HG03442 (cell line): Measurements from ENCODE around the gene MED13L.
A peak's percentile ranks its signal among the peaks of the same experiment; 100 is the strongest.

Experiments used
- ATAC-seq: cut with Tn5 transposase; IDR thresholded peaks from one replicate; pipeline ENCODE4 v1.9.1; 2021; ENCODE audit warnings: mild to moderate bottlenecking, moderate library complexity; ENCODE audit not compliant: unreplicated experiment

Gene MED13L

DNA sequence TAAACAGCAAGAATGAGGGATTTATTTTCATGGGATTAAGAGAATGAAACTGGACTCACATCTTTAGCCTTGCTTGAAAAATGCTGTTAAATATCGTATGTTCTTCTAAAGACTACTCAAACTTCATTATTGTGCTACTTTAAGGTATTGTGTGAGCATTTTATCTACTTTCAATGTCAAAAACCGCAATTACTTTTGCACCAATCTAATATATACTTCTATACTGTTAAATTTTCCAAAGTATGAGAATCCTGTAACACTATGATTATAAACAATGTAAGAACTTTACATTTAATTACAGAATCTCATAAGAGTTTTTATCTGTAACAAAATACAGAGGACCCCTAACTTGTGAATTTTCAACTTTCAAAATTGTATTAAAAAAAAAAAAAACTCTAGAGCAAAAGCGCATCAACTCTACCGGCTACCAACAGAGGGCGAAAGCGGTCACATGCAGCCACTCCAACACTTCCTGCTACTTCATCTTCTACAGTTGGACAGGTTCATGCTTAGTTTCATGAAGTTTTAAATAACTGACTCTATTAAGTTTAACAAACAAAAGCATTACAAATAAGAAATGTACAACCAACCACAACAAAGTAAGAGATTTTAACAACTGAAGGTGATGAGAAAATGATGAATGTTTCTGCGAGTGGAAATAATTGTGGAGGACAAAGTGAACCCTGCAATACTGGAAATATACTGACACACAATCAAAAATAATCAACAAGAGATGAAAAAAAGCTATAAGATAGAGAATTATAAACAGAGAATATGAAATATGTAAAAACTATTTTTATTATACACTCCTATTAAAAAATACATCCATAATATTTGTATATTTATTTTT, 210.9 kb downstream of the MED13L start:
- ATAC-seq, result no peak

DNA sequence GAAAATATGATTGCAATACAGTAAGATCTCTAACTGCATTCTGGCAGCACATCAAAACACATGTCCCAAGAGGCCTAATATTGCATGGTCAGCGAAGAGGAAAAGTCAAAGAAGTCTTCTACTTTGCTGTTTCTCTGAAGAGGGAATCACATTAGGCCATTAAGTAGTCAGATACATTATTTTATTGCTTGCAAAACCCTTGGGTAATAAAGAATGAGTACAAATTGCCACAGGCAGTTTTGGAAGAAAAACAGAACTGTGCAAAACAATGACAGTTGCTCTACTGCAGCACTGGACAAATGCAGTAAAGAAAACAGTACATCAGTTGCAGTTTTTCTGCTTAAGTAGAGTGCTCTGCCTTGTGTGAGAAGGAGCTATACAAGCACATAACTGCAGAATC, 211.9 kb downstream of the MED13L start:
- no peak for ATAC-seq

DNA sequence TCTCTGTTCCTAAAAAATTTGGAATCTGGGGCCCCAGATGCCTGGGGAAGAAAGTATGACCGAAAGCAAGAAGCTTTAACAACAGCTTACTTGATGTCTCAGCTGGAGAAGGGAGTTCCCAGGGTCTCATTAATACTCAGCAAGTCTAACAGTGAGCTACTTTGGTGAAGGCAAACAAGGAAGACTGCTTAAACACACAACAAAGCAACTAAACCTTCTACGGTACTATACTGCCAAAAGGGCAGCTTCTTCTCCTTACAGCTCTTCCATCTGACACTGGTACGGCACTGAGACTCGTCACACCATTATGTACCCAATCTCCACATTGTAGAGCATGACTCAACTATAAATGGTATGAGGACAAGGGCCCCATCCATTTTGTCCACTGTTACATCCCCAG, 213.0 kb downstream of the MED13L start:
- ATAC-seq, result no peak

DNA sequence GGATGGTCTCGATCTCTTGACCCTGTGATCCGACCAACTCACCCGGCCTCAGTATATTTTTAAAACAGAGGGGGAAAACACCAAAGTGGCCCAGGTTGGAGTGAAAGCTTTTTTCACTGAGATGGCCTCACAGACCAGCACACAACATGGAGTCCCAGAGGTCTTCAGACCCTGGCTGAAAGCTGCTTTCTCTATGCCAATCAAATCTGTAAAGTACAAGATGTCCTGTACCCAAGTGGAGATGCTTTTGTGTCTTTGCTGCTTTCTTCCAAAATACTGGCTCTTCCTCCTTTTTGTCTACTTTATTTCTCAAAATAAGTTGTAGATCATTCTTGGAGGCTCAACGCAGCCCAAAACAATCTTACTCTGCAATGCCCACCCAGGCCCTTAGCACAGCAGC, 214.8 kb downstream of the MED13L start:
- no peak for ATAC-seq

DNA sequence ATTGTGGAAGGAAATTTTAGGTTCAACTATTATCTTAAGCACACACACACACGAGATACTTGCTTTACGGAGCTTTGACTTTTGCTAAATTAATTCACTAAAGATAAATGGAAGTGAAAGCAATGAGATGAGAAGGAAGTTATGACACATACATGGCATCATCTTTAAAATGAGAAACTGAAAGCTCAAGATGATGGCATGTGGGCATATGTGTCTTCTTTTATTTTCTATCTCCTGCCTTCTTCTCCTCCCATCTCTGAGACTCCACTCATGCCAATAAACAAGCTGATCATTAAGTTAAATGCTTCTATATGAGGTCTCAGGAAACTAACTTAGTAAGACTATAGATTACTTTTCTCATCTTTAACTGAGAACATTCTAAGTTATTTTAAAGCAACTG, 216.7 kb downstream of the MED13L start:
- ATAC-seq, result peak; percentile 65

DNA sequence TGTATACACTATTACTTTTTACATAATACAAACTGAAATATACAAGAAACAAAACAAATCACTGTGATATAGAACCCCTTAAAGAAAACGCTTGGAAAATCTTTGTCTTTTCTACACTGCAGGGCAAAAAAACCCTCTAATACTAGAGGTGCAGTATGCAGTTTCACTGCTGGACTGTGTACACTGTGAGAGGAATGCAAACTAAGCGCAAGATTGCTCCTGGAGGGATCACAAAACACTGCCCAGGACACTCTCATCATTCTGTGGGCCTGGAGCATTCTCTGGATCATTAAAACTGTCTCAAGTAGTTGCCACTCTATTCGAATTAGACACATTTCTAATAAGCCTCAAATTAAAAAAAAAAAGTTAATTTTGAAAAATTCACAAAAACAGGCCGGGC, 217.6 kb downstream of the MED13L start:
- ATAC-seq, result no peak

DNA sequence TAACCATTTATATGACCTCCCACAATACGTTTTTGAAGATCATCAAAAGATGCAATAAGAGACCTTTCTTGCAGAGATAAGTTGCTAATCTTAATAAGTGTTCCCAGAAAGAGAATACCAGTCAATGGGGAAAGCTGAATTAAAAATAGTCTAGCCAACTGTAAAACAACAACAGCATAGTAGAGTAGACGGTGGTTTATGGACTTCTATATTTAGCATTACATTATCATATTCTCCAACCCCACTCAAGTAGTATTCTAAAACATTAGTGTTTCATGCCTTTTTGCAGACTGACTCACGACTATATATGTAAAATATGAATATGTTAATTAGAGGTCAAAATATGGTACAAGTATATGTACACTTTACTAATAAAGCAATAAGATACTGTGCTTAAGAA, 218.9 kb downstream of the MED13L start:
- no peak for ATAC-seq

DNA sequence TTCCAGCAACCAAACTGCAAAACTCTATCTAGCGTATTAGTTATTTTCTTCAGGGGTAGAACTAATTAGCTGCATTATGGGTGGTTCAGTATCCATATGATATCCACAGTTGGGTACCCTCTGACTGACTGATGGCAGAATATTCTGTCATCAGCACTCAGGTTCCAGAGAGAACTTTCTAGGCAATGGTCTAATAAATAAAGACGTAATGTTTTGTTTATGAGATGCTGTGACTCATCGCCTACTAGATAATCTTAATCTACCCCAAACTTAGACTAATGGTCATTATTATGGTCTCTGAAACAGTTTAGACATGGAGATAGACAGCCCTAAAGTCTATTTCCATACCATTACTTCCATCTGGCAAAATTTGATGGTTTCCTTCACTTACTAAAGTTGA, 220.1 kb downstream of the MED13L start:
- no peak for ATAC-seq

DNA sequence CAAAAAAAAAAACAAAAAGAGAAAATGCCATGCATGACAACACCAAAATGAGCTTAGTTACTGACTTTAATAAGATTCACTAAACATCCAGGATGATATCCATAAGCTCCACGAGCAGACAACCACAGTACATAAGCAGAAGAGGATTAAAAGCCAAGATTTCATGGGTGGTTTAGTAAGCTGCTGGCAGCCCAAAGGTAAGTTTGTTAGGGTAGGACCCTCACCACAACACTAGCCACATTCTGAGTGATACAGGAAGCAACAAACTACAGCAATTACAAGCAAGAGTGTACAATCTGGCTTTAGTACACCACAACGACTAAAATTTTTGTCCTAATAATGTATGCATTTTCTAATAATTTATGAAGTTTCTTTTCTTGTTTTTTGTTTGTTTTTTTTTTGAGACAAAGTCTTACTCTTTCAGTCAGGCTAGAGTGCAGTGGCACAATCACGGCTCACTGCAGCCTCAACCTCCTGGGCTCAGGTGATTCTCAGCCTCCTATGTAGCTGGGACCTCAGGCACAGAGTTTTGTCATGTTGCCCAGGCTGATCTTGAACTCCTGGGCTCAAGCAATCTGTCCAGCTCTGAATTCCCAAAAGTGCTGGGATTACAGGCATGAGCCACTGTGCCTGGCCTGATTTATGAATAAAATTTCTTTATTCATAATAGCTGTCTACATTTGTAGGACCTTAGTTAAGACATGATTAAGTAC, 221.4 kb downstream of the MED13L start:
- ATAC-seq, result no peak

DNA sequence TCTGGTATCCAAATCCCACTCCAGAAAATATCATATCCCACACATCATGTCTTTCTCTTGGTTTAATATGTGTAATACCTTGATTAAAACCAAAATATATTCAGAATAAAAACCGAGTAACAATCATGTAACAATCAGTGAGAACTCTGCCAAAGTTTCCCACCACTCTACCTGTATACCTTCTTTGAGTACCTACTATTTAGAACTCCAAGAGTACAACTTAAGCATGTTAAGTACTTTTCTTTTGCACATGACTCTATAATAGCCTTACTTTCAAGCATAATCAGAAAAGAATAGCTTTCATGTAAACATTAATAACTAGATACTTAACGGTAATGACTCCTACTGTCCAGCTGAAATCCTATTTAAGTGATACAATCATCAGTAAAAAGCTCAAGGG, 223.2 kb downstream of the MED13L start:
- ATAC-seq, result no peak

DNA sequence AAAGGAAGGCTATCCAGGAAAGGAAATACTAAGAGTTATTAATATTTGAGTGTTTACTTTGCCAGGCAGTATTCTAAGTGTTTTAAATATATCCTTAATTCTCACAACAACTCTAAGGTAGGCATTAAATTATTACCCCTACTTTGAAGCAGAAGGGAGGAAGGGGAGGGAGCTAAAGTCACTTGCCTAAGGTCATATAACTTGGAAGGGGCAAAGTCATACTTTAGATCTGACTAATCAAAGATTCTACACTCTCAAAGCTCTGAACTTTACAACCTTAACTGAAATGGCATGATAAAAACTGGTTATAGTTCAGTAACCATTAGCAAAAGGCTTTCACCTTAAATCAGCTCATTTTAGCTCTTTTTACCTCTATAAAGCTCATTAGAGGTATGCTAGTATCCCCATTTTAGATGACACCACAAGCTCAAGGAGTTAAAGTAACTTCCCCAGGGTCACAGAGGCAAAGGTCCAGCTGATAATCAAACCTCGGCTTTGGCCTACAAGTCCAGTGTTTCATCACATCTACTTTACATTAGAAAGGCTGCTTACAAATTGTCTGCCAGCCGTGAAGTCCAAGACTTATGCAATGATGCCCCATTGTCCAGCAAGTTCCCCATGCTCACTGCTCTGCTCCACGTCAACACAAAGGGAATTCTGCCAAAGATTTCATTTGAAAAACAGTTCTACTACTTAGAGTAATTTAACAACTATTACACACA, 223.9 kb downstream of the MED13L start:
- no peak for ATAC-seq

DNA sequence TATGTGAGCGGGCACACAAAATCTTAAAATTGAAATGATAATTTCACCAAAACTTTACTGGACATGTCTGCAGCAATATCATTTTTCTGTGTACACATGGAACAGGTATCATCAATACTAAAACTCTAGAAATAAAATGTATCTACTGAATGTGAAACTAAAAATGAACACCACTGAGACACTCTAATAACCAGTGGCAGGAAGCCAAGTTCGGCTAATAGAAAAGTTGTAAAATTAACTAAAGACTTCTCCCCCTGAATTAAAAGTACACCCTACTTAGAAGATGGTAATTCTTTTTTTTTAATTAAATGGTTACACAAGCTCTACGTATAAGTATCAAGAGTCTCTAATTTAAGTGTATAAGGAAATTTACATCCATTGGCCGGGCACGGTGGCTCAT, 227.2 kb downstream of the MED13L start:
- ATAC-seq, result no peak

DNA sequence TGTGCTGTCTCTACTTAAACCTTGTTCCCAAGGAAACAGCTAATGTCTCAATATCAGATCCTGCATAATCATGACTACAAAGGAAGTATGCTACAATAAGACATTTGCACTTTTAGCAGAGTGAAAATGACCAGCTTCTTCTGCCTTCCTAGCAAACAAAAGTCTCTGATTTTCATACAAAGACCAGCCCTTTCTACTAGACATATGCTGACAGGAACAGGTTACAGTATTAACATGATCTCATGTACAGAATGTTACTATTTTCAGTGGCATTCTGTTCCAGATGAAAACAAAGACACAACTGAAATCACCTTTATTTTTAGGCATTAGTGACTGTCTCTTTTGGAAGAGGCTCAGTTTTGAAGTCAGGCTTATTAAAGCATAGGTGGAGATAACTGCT, 228.6 kb downstream of the MED13L start:
- ATAC-seq, result no peak

DNA sequence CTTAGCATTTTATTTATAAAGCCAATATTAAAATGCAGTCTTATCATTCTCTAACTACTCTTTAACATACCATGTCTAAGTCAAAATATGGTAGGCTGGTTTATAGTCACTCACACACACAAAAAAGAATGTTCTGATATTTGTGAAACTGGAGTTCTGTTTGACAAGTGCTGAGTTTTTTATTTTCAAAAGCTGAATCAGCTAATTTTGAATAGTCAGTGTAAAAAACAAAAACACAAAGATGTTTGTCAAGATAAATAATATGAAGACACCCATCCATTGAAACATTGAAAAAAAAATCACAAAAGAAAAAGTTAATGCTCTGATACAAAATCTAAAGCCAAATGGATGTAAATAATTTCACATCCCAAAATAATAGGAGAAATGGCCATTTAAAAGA, 231.5 kb downstream of the MED13L start:
- no peak for ATAC-seq

DNA sequence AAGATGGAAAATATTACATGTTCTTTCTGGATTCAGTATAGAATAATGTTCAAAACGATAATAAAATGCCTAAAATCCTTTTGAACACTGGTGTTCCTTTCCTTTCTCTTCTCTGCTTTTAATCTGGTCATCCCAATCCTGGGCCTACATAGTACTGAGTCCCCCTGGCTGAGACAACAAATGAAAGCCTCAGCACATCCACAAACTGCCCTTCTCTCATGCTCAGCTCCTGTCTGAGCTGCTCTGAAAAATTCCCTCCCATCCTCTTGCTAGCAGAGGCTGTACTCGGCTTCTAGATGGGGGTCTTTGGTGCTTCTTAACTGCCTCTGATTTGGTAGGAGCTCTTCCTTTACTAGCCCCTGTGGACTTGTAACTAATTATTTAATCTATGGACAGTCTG, 232.3 kb downstream of the MED13L start:
- no peak for ATAC-seq

DNA sequence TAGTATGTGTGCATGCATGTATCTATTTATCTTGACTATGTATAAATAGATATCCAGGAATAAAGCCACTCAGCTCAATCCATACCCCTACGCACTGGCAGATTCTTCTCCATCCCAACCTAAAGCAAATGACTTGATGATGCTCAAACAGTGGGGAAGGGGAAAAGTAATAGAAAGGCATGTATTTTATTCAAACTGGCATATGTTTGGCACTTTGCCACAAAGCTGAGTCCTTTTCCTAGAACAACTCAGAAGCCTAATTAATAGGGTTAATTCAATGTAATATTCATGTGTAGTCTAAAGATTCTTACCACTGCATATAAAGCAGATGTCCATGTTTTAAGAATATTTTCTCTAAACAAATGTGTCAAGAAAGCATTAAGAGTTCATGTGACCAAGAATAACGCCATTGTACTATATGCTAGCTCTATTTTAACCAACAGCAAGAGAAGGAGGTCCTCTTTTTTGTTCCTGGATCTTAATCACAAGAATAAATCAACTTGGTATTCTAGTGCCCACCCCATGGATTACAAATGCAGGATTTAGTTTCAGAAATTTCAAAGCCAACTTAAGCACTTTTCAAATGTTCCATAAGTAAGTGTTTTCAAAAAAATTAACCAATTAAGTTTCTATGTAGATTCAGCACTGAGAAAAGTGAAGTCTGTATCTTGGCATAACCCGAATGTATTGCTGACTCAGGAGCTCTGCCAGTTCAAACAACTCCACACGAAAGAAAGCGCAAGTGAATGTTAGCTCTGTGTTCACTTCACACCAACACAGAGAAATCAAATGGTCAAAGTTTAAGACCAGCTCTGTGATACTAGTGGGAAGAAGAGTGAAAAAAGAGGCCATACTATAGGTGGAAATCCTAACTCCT, 233.6 kb downstream of the MED13L start:
- ATAC-seq, result no peak

DNA sequence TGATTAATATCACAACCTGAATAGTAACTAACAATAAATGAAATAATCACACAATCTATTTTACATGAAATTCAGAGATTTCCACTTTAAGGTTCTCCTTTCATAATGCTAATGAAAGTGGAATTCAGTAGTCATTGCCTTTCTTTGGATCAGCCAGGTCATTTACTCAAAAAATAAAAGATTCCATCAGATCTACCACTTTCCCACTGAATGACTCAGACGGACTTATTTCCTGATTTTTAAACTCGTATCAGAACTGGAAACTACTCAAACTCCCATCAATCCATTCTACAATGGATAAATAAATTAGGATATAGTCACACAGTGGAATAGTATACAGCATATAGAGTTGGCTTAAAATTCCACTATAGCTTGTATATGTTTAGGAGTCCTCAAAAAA, 237.1 kb downstream of the MED13L start:
- no peak for ATAC-seq

DNA sequence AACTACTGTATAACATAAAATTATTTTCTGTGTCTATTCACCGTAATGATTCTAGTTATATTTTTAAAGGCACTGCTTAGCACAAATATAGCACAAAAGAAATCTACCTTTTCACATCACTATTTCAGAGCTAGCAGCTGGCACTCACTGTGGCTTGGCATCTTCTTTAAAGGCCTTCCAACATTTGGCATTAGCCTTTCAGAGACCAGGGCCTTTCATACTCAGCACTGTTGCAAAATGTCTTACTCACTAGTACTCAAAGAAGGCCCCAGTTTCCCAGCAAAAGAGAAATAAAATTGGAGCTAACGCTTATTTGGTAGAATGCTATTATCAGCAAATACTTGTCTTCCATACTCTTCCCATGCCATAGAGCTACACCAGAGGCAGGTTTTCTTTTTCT, 238.4 kb downstream of the MED13L start:
- no peak for ATAC-seq

DNA sequence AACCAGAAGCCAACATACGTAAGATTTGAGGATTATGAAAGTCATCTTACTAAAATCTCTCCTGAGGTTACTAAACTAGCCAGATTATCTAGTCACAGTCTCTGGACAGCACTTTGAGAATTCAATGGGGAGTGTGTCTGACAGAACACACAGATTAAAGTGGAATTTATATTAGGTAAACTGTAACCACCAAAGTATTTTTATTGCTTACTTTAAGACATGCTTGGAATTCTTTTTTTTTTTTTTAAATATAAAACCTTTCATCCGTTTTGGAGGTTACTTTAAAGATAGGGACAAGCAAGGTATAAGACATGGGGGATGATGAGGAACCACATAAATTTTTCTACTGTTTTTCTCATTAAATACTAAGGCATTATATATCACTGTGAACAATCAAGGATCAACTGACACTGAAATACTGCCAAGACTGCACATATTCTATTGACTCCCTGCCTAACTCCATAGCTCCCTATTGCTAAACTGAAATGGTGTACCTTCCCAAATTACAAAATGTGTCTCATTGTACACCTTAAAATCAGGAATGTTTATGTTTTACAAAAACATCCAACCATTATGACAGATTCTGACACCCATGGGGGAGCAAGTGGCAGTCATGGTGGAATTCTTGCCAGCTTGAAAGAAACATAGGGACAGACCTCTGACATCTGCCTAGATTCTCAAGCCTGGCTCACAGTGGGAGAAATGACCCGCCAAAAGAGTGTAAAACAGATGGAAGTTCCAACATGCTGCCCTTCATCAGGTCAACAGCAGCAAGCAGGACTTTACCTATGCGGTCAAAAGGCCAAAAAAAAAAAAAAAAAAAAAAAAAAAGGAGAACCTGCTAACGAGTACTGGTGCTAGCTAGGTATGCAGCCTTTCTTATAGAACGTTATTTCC, 239.3 kb downstream of the MED13L start:
- no peak for ATAC-seq

DNA sequence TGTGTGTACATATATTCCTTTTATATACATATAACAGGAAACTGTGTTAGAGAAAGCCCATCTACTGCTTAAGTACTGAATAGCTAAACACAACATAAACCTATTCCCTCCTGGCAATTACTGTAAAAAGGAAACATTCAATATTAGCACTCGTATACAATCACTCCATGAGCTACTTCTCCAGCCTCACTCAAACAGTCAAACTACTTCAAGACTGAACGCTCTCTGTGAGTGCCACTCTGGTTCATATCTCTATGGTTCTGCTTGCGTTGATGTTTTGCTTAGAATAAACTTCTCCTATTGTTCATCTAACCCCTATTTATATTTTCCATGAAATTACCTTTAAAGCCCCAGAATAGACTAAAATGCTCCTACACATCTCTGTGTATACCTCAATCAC, 243.7 kb downstream of the MED13L start:
- ATAC-seq, result no peak
